ENCODE results near the gene ATP6V1D.

GRCh38 chr14:67311868-67312267, 47.7 kb downstream of the ATP6V1D start:
- TF ChIP-seq CTCF (IDR thresholded peaks at IDR 0.05; ENCODE audit: borderline replicate concordance, extremely low read depth, low read length, poor library complexity, severe bottlenecking): no peak
- TF ChIP-seq EZH2 (IDR thresholded peaks at IDR 0.05; ENCODE audit: borderline replicate concordance, low read depth, low read length, severe bottlenecking): no peak
